Loucy (cell line): ENCODE measurements around the gene EOMES.

Experiments
- H2AFZ ChIP-seq: fragments of 200-600 bp; sonication (generic); 2 replicates; pipeline ENCODE4 v1.6.0; 2016; ENCODE audit warnings: antibody characterized with exemption, mild to moderate bottlenecking, low read length, moderate library complexity
- H3F3A ChIP-seq: fragments of 200-600 bp; 2 replicates; pipeline ENCODE4 v1.6.0; 2016; ENCODE audit warnings: antibody characterized with exemption, low read depth, mild to moderate bottlenecking
- H3K27me3 ChIP-seq: fragments of 200-600 bp; sonication (generic); 2 replicates; pipeline ENCODE4 v1.6.1; 2014; ENCODE audit warnings: low read length, mild to moderate bottlenecking; ENCODE audit not compliant: insufficient read depth, poor library complexity, severe bottlenecking
- H3K36me3 ChIP-seq: fragments of 200-600 bp; sonication (generic); 2 replicates; pipeline ENCODE4 v1.6.1; 2016; ENCODE audit warnings: low read length; ENCODE audit not compliant: insufficient read depth
- H3K4me1 ChIP-seq: fragments of 200-600 bp; sonication (generic); 2 replicates; pipeline ENCODE4 v1.5.1; 2014; ENCODE audit warnings: low read length, mild to moderate bottlenecking; ENCODE audit not compliant: insufficient read depth, poor library complexity, severe bottlenecking
- H3K4me2 ChIP-seq: fragments of 200-600 bp; sonication (generic); 2 replicates; pipeline ENCODE4 v1.6.0; 2014; ENCODE audit warnings: antibody characterized with exemption, low read length, low read depth, mild to moderate bottlenecking; ENCODE audit not compliant: poor library complexity, severe bottlenecking
- H3K4me3 ChIP-seq: fragments of 200-600 bp; sonication (generic); 2 replicates; pipeline ENCODE4 v1.5.1; 2014; ENCODE audit warnings: low read length, mild to moderate bottlenecking, mixed read lengths; ENCODE audit not compliant: poor library complexity, severe bottlenecking
- H3K79me2 ChIP-seq: fragments of 200-600 bp; sonication (generic); 2 replicates; pipeline ENCODE4 v1.6.1; 2014; ENCODE audit warnings: low read length; ENCODE audit not compliant: insufficient read depth
- H3K9ac ChIP-seq: fragments of 200-600 bp; sonication (generic); 2 replicates; pipeline ENCODE4 v1.6.0; 2014; ENCODE audit warnings: mild to moderate bottlenecking, low read depth, low read length, moderate library complexity; ENCODE audit not compliant: poor library complexity, severe bottlenecking
- H3K9me2 ChIP-seq: fragments of 200-600 bp; sonication (generic); replicated peaks from 2 replicates; pipeline ENCODE4 v1.6.1; 2016; ENCODE audit warnings: low read depth, low read length, mixed read lengths
- H3K9me3 ChIP-seq: fragments of 200-600 bp; sonication (generic); 2 replicates; pipeline ENCODE4 v1.6.1; 2014; ENCODE audit warnings: mild to moderate bottlenecking, antibody characterized with exemption, low read length, low read depth; ENCODE audit not compliant: insufficient read depth
- H4K20me1 ChIP-seq: fragments of 200-600 bp; sonication (generic); 2 replicates; pipeline ENCODE4 v1.6.0; 2014; ENCODE audit warnings: antibody characterized with exemption, low read length, mild to moderate bottlenecking; ENCODE audit not compliant: insufficient read depth, poor library complexity, severe bottlenecking
- EZH2phosphoT487 ChIP-seq: fragments of 200-600 bp; IDR thresholded peaks from 2 replicates; pipeline ENCODE4 v1.6.1; 2018; ENCODE audit warnings: antibody characterized with exemption, mild to moderate bottlenecking, moderate library complexity, borderline replicate concordance
- TF ChIP-seq, protein P1 (sequence below): fragments of 200-600 bp; sonication (generic); conservative IDR thresholded peaks from 2 replicates; pipeline ENCODE4 v1.5.1; 2014; ENCODE audit warnings: mild to moderate bottlenecking, antibody characterized with exemption, low read length

The EOMES gene

DNA sequence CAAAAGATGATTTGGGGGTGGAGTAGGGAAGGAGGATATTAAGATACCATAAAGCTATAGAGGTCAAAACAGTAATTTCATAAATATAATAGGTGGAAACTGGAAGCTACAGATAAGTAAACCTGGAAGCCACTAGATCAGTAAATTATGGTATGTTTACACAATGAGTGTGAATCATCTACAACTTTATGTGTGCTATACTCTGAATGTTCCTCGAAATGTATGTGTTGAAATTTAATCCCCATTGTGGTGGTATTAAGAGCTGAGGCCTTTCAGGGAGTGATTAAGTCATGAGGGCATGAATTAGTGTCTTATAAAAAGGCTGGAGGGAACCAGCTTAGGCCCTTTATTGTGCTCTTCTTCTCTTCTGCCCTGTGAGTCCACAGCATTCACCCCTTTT lies 25.2 kb downstream of the EOMES start:
- Histone ChIP-seq H3K4me2 (no peak overlapping the region), H3K79me2 (no peaks in the 10 kb centered on the region), H4K20me1 (no peaks in the 10 kb centered on the region), H3F3A (no peaks in the 10 kb centered on the region), H2AFZ (no peak overlapping the region), H3K9me2 (no peaks in the 10 kb centered on the region), H3K27me3 (no peaks in the 10 kb centered on the region), H3K9ac (no peak overlapping the region), H3K36me3 (no peaks in the 10 kb centered on the region), H3K4me1 (no peaks in the 10 kb centered on the region), H3K4me3 (no peak overlapping the region), H3K9me3 (no peaks in the 10 kb centered on the region)
- TF ChIP-seq, protein P1, sequence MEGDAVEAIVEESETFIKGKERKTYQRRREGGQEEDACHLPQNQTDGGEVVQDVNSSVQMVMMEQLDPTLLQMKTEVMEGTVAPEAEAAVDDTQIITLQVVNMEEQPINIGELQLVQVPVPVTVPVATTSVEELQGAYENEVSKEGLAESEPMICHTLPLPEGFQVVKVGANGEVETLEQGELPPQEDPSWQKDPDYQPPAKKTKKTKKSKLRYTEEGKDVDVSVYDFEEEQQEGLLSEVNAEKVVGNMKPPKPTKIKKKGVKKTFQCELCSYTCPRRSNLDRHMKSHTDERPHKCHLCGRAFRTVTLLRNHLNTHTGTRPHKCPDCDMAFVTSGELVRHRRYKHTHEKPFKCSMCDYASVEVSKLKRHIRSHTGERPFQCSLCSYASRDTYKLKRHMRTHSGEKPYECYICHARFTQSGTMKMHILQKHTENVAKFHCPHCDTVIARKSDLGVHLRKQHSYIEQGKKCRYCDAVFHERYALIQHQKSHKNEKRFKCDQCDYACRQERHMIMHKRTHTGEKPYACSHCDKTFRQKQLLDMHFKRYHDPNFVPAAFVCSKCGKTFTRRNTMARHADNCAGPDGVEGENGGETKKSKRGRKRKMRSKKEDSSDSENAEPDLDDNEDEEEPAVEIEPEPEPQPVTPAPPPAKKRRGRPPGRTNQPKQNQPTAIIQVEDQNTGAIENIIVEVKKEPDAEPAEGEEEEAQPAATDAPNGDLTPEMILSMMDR: no peak
- TF ChIP-seq EZH2phosphoT487: no peak

DNA sequence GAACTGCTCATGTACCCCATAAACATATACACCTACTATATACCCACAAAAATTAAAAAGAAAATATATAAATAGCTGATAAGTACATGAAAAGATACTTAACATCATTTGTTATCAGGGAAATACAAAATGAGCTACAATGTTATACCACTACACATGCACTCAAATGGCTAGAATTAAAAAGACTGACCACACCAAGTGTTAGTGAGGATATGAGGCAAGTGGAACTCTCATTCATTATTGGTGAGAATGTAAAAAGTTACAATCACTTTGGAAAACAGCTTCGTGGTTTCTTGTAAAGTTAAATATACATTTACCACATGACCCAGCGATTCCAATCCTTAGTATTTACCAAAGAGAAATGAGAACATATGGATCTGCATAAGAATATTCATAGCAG lies 26.5 kb downstream of the EOMES start:
- no peaks in the 10 kb centered on the region for H4K20me1 ChIP-seq
- H3F3A ChIP-seq: no peaks in the 10 kb centered on the region
- H3K27me3 ChIP-seq: no peaks in the 10 kb centered on the region
- H3K9ac ChIP-seq: no peak overlapping the region
- no peaks in the 10 kb centered on the region for H3K9me3 ChIP-seq
- H2AFZ ChIP-seq: no peak overlapping the region
- H3K4me1 ChIP-seq: no peaks in the 10 kb centered on the region
- no peaks in the 10 kb centered on the region for H3K9me2 ChIP-seq
- TF ChIP-seq, protein P1: no peak
- TF ChIP-seq EZH2phosphoT487: no peak
- H3K4me2 ChIP-seq: no peak overlapping the region
- H3K36me3 ChIP-seq: no peaks in the 10 kb centered on the region
- no peaks in the 10 kb centered on the region for H3K79me2 ChIP-seq
- H3K4me3 ChIP-seq: no peak overlapping the region

DNA sequence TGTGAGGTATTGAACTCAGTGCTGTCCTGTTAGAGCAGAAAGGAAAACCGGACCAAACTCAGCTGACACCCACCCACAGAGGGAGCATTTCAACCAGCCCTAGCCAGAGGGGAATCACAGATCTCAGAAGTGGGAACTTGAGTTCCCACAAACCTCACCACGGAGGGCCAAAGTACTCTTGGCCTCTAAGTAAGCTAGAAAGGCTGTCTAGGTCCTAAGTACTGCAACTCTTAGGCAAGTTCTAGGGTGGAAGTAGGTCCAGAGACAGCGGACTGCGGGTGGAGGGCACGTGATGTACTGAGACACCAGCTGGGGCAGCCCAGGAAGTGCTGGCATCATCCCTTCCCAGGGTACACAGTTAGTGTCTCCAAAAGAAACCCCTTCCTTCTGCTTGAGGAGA lies 34.1 kb downstream of the EOMES start:
- Histone ChIP-seq H4K20me1 (no peaks in the 10 kb centered on the region), H2AFZ (no peak overlapping the region), H3K4me1 (no peaks in the 10 kb centered on the region), H3K9me2 (no peaks in the 10 kb centered on the region), H3K36me3 (no peaks in the 10 kb centered on the region), H3K4me2 (no peak overlapping the region), H3K4me3 (no peak overlapping the region), H3F3A (no peaks in the 10 kb centered on the region), H3K9ac (no peak overlapping the region), H3K9me3 (no peaks in the 10 kb centered on the region), H3K79me2 (no peaks in the 10 kb centered on the region), H3K27me3 (no peaks in the 10 kb centered on the region)
- TF ChIP-seq, protein P1: no peak
- TF ChIP-seq EZH2phosphoT487: no peak
